IMR-90 (cell line): ENCODE data around the gene ZNF627. TPM values are rescaled to one million over a fixed set of nuclear protein-coding genes. Genes with fewer than 3 reads are reported as not detected.

Source experiments
- ATAC-seq: fragments of 200-7000 bp; cut with Tn5 transposase; 2 replicates; pipeline ENCODE4 v1.9.1; 2020; ENCODE audit warnings: low read depth, mild to moderate bottlenecking, moderate library complexity
- BruUV-seq: library from RNA; stranded (reverse); fragments of 400-500 nt; replicated peaks from 2 replicates; lab custom pipeline; 2021; lab: Mats Ljungman, UMichigan
- CTCF ChIA-PET: fragments of 300-600 bp; formaldehyde crosslinking; extraction: SDS; loops from one replicate; lab custom pipeline; 2021; ENCODE audit warnings: antibody characterized with exemption; lab: Yijun Ruan, JAX
- POLR2A ChIA-PET: fragments of 300-600 bp; sonication (Branson Sonifier 250); formaldehyde crosslinking; loops from one replicate; lab custom pipeline; 2022; ENCODE audit warnings: antibody characterized with exemption; ENCODE audit not compliant: unreplicated experiment; lab: Charles Lee
- DNase-seq: peaks from one replicate; pipeline ENCODE4 v3.0.0; 2013
- H2AFZ ChIP-seq: replicated peaks from 2 replicates; pipeline ENCODE3; 2013; ENCODE audit warnings: low read length, mild to moderate bottlenecking; ENCODE audit not compliant: poor library complexity
- H2AK5ac ChIP-seq: 2 replicates; pipeline ENCODE4 v1.6.1; 2013; ENCODE audit warnings: low read depth, low read length, inconsistent platforms
- H2AK9ac ChIP-seq: replicated peaks from 2 replicates; pipeline ENCODE3; 2013; ENCODE audit warnings: mild to moderate bottlenecking, low read depth, low read length, moderate library complexity; ENCODE audit not compliant: poor library complexity
- H2BK120ac ChIP-seq: 2 replicates; pipeline ENCODE4 v1.6.1; 2013; ENCODE audit warnings: low read depth, low read length, inconsistent platforms
- H2BK15ac ChIP-seq: 3 replicates; pipeline ENCODE4 v1.6.1; 2013; ENCODE audit warnings: low read depth, low read length, inconsistent platforms
- H2BK20ac ChIP-seq: 2 replicates; pipeline ENCODE4 v1.6.1; 2013; ENCODE audit warnings: low read depth, mild to moderate bottlenecking, inconsistent platforms, low read length, moderate library complexity
- H2BK5ac ChIP-seq: 2 replicates; pipeline ENCODE4 v1.6.1; 2013; ENCODE audit warnings: mild to moderate bottlenecking, low read depth, low read length, inconsistent platforms; ENCODE audit not compliant: poor library complexity, severe bottlenecking
- H3K14ac ChIP-seq: replicated peaks from 2 replicates; pipeline ENCODE4 v1.6.1; 2013; ENCODE audit warnings: low read depth, low read length, inconsistent platforms
- H3K18ac ChIP-seq: 2 replicates; pipeline ENCODE4 v1.6.1; 2013; ENCODE audit warnings: low read depth, low read length, control low read depth
- H3K23ac ChIP-seq: 2 replicates; pipeline ENCODE4 v1.6.1; 2013; ENCODE audit warnings: low read depth, low read length, inconsistent platforms
- H3K27ac ChIP-seq: 2 replicates; pipeline ENCODE4 v1.5.1; 2013; ENCODE audit warnings: mild to moderate bottlenecking, control low read depth, low read length; ENCODE audit not compliant: insufficient read depth
- H3K27me3 ChIP-seq: 2 replicates; pipeline ENCODE4 v1.6.1; 2013; ENCODE audit warnings: low read length; ENCODE audit not compliant: control insufficient read depth, insufficient read depth
- H3K36me3 ChIP-seq: 2 replicates; pipeline ENCODE4 v1.6.1; 2013; ENCODE audit warnings: low read length, mixed read lengths; ENCODE audit not compliant: control insufficient read depth, insufficient read depth
- H3K4ac ChIP-seq: 2 replicates; pipeline ENCODE4 v1.6.1; 2013; ENCODE audit warnings: low read depth, low read length, inconsistent platforms
- H3K4me1 ChIP-seq: 2 replicates; pipeline ENCODE4 v1.6.1; 2013; ENCODE audit warnings: low read length, mixed read lengths; ENCODE audit not compliant: control insufficient read depth, insufficient read depth
- H3K4me2 ChIP-seq: 2 replicates; pipeline ENCODE4 v1.6.1; 2013; ENCODE audit warnings: low read depth, mild to moderate bottlenecking, control low read depth, low read length, moderate library complexity
- H3K4me3 ChIP-seq: 2 replicates; pipeline ENCODE4 v1.5.1; 2013; ENCODE audit warnings: low read depth, mild to moderate bottlenecking, control low read depth, low read length, moderate library complexity; ENCODE audit not compliant: insufficient read depth
- H3K56ac ChIP-seq: 2 replicates; pipeline ENCODE4 v1.6.1; 2013; ENCODE audit warnings: low read length, inconsistent platforms; ENCODE audit not compliant: insufficient read depth; ENCODE audit errors: extremely low read depth
- H3K79me1 ChIP-seq, 2 experiments: 2 replicates each; pipeline ENCODE4 v1.6.1; 2013; ENCODE audit warnings: low read length in 2 of 2, inconsistent platforms in 1 of 2, low read depth in 1 of 2
- H3K9ac ChIP-seq: 2 replicates; pipeline ENCODE4 v1.6.1; 2013; ENCODE audit warnings: low read depth, low read length, control low read depth
- H3K9me1 ChIP-seq: 2 replicates; pipeline ENCODE4 v1.6.1; 2013; ENCODE audit warnings: low read length, inconsistent platforms; ENCODE audit not compliant: insufficient read depth
- H3K9me3 ChIP-seq: 2 replicates; pipeline ENCODE4 v1.6.1; 2013; ENCODE audit warnings: low read length; ENCODE audit not compliant: control insufficient read depth, insufficient read depth
- H4K20me1 ChIP-seq: 2 replicates; pipeline ENCODE4 v1.6.1; 2013; ENCODE audit warnings: low read length, inconsistent platforms; ENCODE audit not compliant: insufficient read depth
- H4K5ac ChIP-seq: 2 replicates; pipeline ENCODE4 v1.6.1; 2013; ENCODE audit warnings: mild to moderate bottlenecking, low read depth, low read length, control low read depth
- H4K8ac ChIP-seq, 2 experiments: 2 replicates each; pipeline ENCODE4 v1.6.1; 2013; ENCODE audit warnings: low read depth in 2 of 2, low read length in 2 of 2, control low read depth in 1 of 2, inconsistent platforms in 1 of 2
- H4K91ac ChIP-seq: 2 replicates; pipeline ENCODE4 v1.6.1; 2013; ENCODE audit warnings: low read depth, low read length, inconsistent platforms; ENCODE audit not compliant: insufficient read depth
- CEBPB ChIP-seq: IDR thresholded peaks from 2 replicates; pipeline ENCODE4 v1.6.1; 2012; ENCODE audit warnings: low read depth, low read length, improper control_type of control experiment
- FOS ChIP-seq: fragments of 150-350 bp; IDR thresholded peaks from 2 replicates; pipeline ENCODE4 v1.6.1; 2016; ENCODE audit warnings: low read depth, low read length
- MAFK ChIP-seq: IDR thresholded peaks from 2 replicates; pipeline ENCODE4 v1.6.1; 2012; ENCODE audit warnings: low read depth, low read length, improper control_type of control experiment
- MAZ ChIP-seq: IDR thresholded peaks from 2 replicates; pipeline ENCODE4 v1.6.1; 2012; ENCODE audit warnings: low read depth, mild to moderate bottlenecking, low read length, improper control_type of control experiment, moderate library complexity, borderline replicate concordance
- RAD21 ChIP-seq: IDR thresholded peaks from 2 replicates; pipeline ENCODE4 v1.6.1; 2012; ENCODE audit warnings: low read length, improper control_type of control experiment
- RCOR1 ChIP-seq: IDR thresholded peaks from 2 replicates; pipeline ENCODE4 v1.6.1; 2012; ENCODE audit warnings: mild to moderate bottlenecking, low read length, improper control_type of control experiment; ENCODE audit not compliant: insufficient replicate concordance
- RFX5 ChIP-seq: IDR thresholded peaks from 2 replicates; pipeline ENCODE4 v1.8.0; 2012; ENCODE audit warnings: low read depth, mild to moderate bottlenecking, low read length, moderate library complexity
- WGBS, 2 experiments: methylation state at CpG; one replicate each; pipeline versions ENCODE4 v1.1.5 to v1.1.7; 2013; ENCODE audit warnings: missing lambda C conversion rate in 2 of 2; ENCODE audit not compliant: insufficient read length in 1 of 2; ENCODE audit errors: extremely low coverage in 2 of 2; 5-methylcytosine and 5-hydroxymethylcytosine counted together
- dilution Hi-C: fragments of 300-500 bp; cut with HindIII; formaldehyde crosslinking; loops from one replicate; pipeline ENCODE4 v1.14.3; 2018; ENCODE audit warnings: low sequenced_read_pairs; ENCODE audit not compliant: unreplicated experiment
- in situ Hi-C: fragments of 300-500 bp; cut with MboI; formaldehyde crosslinking; loops from 3 replicates; pipeline ENCODE4 v1.14.3; 2019; ENCODE audit warnings: low sequenced_read_pairs, inconsistent platforms, mixed read lengths
- intact Hi-C: fragments of 100-400 bp; cut with micrococcal nuclease; formaldehyde crosslinking; loops from 2 replicates; pipeline ENCODE4 v1.10.0; 2022
- polyA plus RNA-seq, 3 experiments: library from polyadenylated mRNA; depleted of rRNA; stranded (reverse); fragments of >200 nt; gene quantifications; 2 replicates each; pipeline ENCODE4 v1.2.3, GENCODE V29; 2012; ENCODE audit warnings: low replicate concordance in 1 of 3
- total RNA-seq: library from RNA; depleted of rRNA; stranded (reverse); fragments of >200 nt; gene quantifications from 2 replicates; pipeline ENCODE4 v1.2.3, GENCODE V29; 2012
- TF ChIP-seq, protein P1 (sequence below): conservative IDR thresholded peaks from 2 replicates; pipeline ENCODE4 v1.5.1; 2012; ENCODE audit warnings: mild to moderate bottlenecking, low read depth, low read length, improper control_type of control experiment
- TF ChIP-seq, protein P2 (sequence below): fragments of 150-350 bp; IDR thresholded peaks from 2 replicates; pipeline ENCODE4 v1.6.1; 2016; ENCODE audit warnings: low read depth, mild to moderate bottlenecking, low read length, moderate library complexity, borderline replicate concordance

The ZNF627 gene
- total and polyA plus RNA-seq, 2 of the 4 experiments (the other 2 are of a cell fraction) = 6.3 to 34.4 TPM

DNA sequence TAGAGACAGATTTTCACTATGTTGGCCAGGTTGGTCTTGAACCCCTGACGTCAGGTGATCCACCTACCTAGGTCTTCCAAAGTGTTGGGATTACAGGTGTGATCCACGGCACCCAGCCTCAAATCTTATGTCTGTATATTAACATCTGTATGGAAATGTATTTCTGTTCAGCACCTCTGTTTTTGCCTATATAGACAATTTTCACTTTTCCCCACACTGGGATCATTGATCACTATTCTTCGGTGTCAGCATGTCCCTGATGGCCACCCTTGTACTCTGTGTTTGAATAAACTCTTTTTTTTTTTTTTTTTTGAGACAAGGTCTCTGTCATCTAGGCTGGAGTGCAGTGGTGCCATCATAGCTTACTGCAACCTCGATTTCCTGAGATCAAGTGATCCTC is 3.2 kb upstream of the ZNF627 start:
- dilution Hi-C loops = no loop called here
- Histone ChIP-seq H2BK5ac (no peak overlapping the region), H2AFZ (no peak overlapping the region), H3K4me1 (no peaks in the 10 kb centered on the region; the same call in 1 of the 2 replicates), H3K56ac (no peak overlapping the region), H3K9me1 (peaks cover 8% of the 10 kb centered on the region; the same call in 1 of the 2 replicates), H4K5ac (no peak overlapping the region), H3K27me3 (no peaks in the 10 kb centered on the region), H2AK9ac (no peak overlapping the region), H3K79me1 (peaks cover 4 to 14% of the 10 kb centered on the region in 2 experiments; a peak in 3 of 4 replicates), H3K4me3 (no peak overlapping the region), H3K14ac (no peak overlapping the region), H3K23ac (no peak overlapping the region), H3K36me3 (no peaks in the 10 kb centered on the region; the same call in 1 of the 2 replicates), H2BK15ac (no peak overlapping the region), H4K20me1 (peaks cover 13% of the 10 kb centered on the region), H4K8ac (no peak overlapping the region), H3K9me3 (no peaks in the 10 kb centered on the region), H3K9ac (no peak overlapping the region), H2AK5ac (no peak overlapping the region), H3K18ac (no peak overlapping the region), H3K27ac (no peak overlapping the region), H3K4me2 (no peak overlapping the region), H2BK120ac (no peak overlapping the region), H4K91ac (no peak overlapping the region), H3K4ac (no peak overlapping the region), H2BK20ac (no peak overlapping the region)
- no CpG with 5 or more reads among the region's 4 CpGs for WGBS, 2 experiments
- no peak for DNase-seq
- no TSS peak for BruUV-seq
- in situ Hi-C loops = no loop called here
- ATAC-seq = no peak
- TF ChIP-seq, protein P1, sequence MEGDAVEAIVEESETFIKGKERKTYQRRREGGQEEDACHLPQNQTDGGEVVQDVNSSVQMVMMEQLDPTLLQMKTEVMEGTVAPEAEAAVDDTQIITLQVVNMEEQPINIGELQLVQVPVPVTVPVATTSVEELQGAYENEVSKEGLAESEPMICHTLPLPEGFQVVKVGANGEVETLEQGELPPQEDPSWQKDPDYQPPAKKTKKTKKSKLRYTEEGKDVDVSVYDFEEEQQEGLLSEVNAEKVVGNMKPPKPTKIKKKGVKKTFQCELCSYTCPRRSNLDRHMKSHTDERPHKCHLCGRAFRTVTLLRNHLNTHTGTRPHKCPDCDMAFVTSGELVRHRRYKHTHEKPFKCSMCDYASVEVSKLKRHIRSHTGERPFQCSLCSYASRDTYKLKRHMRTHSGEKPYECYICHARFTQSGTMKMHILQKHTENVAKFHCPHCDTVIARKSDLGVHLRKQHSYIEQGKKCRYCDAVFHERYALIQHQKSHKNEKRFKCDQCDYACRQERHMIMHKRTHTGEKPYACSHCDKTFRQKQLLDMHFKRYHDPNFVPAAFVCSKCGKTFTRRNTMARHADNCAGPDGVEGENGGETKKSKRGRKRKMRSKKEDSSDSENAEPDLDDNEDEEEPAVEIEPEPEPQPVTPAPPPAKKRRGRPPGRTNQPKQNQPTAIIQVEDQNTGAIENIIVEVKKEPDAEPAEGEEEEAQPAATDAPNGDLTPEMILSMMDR = no peak
- TF ChIP-seq RFX5 (no peak), FOS (no peak), CEBPB (no peak), RCOR1 (no peak), RAD21 (no peak), MAFK (no peak; the same call in 1 of the 2 replicates), MAZ (no peak)
- TF ChIP-seq, protein P2, sequence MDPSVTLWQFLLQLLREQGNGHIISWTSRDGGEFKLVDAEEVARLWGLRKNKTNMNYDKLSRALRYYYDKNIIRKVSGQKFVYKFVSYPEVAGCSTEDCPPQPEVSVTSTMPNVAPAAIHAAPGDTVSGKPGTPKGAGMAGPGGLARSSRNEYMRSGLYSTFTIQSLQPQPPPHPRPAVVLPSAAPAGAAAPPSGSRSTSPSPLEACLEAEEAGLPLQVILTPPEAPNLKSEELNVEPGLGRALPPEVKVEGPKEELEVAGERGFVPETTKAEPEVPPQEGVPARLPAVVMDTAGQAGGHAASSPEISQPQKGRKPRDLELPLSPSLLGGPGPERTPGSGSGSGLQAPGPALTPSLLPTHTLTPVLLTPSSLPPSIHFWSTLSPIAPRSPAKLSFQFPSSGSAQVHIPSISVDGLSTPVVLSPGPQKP = no peak
- ChIA-PET CTCF (no interaction called here), POLR2A (interaction anchor here (0.6 kb wide), 1 partner anchor 143 kb away, joined by 4 read pairs; no protein-coding TSS in a partner anchor)
- intact Hi-C loops = no loop called here
